IMR-90 (cell line): Measurements from ENCODE around the gene PBOV1. TPM values are rescaled to one million over a fixed set of nuclear protein-coding genes. Genes with fewer than 3 reads are reported as not detected.

Experiments used
- ATAC-seq: fragments of 200-7000 bp; cut with Tn5 transposase; 2 replicates; pipeline ENCODE4 v1.9.1; 2020; ENCODE audit warnings: low read depth, mild to moderate bottlenecking, moderate library complexity
- BruUV-seq: library from RNA; stranded (reverse); fragments of 400-500 nt; replicated peaks from 2 replicates; lab custom pipeline; 2021; lab: Mats Ljungman, UMichigan
- CTCF ChIA-PET: fragments of 300-600 bp; formaldehyde crosslinking; extraction: SDS; loops from one replicate; lab custom pipeline; 2021; ENCODE audit warnings: antibody characterized with exemption; lab: Yijun Ruan, JAX
- POLR2A ChIA-PET: fragments of 300-600 bp; sonication (Branson Sonifier 250); formaldehyde crosslinking; loops from one replicate; lab custom pipeline; 2022; ENCODE audit warnings: antibody characterized with exemption; ENCODE audit not compliant: unreplicated experiment; lab: Charles Lee
- DNase-seq: peaks from one replicate; pipeline ENCODE4 v3.0.0; 2013
- H2AFZ ChIP-seq: replicated peaks from 2 replicates; pipeline ENCODE3; 2013; ENCODE audit warnings: low read length, mild to moderate bottlenecking; ENCODE audit not compliant: poor library complexity
- H2AK5ac ChIP-seq: 2 replicates; pipeline ENCODE4 v1.6.1; 2013; ENCODE audit warnings: low read depth, low read length, inconsistent platforms
- H2AK9ac ChIP-seq: replicated peaks from 2 replicates; pipeline ENCODE3; 2013; ENCODE audit warnings: mild to moderate bottlenecking, low read depth, low read length, moderate library complexity; ENCODE audit not compliant: poor library complexity
- H2BK120ac ChIP-seq: 2 replicates; pipeline ENCODE4 v1.6.1; 2013; ENCODE audit warnings: low read depth, low read length, inconsistent platforms
- H2BK15ac ChIP-seq: 3 replicates; pipeline ENCODE4 v1.6.1; 2013; ENCODE audit warnings: low read depth, low read length, inconsistent platforms
- H2BK20ac ChIP-seq: 2 replicates; pipeline ENCODE4 v1.6.1; 2013; ENCODE audit warnings: low read depth, mild to moderate bottlenecking, inconsistent platforms, low read length, moderate library complexity
- H2BK5ac ChIP-seq: 2 replicates; pipeline ENCODE4 v1.6.1; 2013; ENCODE audit warnings: mild to moderate bottlenecking, low read depth, low read length, inconsistent platforms; ENCODE audit not compliant: poor library complexity, severe bottlenecking
- H3K14ac ChIP-seq: replicated peaks from 2 replicates; pipeline ENCODE4 v1.6.1; 2013; ENCODE audit warnings: low read depth, low read length, inconsistent platforms
- H3K18ac ChIP-seq: 2 replicates; pipeline ENCODE4 v1.6.1; 2013; ENCODE audit warnings: low read depth, low read length, control low read depth
- H3K23ac ChIP-seq: 2 replicates; pipeline ENCODE4 v1.6.1; 2013; ENCODE audit warnings: low read depth, low read length, inconsistent platforms
- H3K27ac ChIP-seq: 2 replicates; pipeline ENCODE4 v1.5.1; 2013; ENCODE audit warnings: mild to moderate bottlenecking, control low read depth, low read length; ENCODE audit not compliant: insufficient read depth
- H3K27me3 ChIP-seq: 2 replicates; pipeline ENCODE4 v1.6.1; 2013; ENCODE audit warnings: low read length; ENCODE audit not compliant: control insufficient read depth, insufficient read depth
- H3K36me3 ChIP-seq: 2 replicates; pipeline ENCODE4 v1.6.1; 2013; ENCODE audit warnings: low read length, mixed read lengths; ENCODE audit not compliant: control insufficient read depth, insufficient read depth
- H3K4ac ChIP-seq: 2 replicates; pipeline ENCODE4 v1.6.1; 2013; ENCODE audit warnings: low read depth, low read length, inconsistent platforms
- H3K4me1 ChIP-seq: 2 replicates; pipeline ENCODE4 v1.6.1; 2013; ENCODE audit warnings: low read length, mixed read lengths; ENCODE audit not compliant: control insufficient read depth, insufficient read depth
- H3K4me2 ChIP-seq: 2 replicates; pipeline ENCODE4 v1.6.1; 2013; ENCODE audit warnings: low read depth, mild to moderate bottlenecking, control low read depth, low read length, moderate library complexity
- H3K4me3 ChIP-seq: 2 replicates; pipeline ENCODE4 v1.5.1; 2013; ENCODE audit warnings: low read depth, mild to moderate bottlenecking, control low read depth, low read length, moderate library complexity; ENCODE audit not compliant: insufficient read depth
- H3K56ac ChIP-seq: 2 replicates; pipeline ENCODE4 v1.6.1; 2013; ENCODE audit warnings: low read length, inconsistent platforms; ENCODE audit not compliant: insufficient read depth; ENCODE audit errors: extremely low read depth
- H3K79me1 ChIP-seq, 2 experiments: 2 replicates each; pipeline ENCODE4 v1.6.1; 2013; ENCODE audit warnings: low read length in 2 of 2, inconsistent platforms in 1 of 2, low read depth in 1 of 2
- H3K9ac ChIP-seq: 2 replicates; pipeline ENCODE4 v1.6.1; 2013; ENCODE audit warnings: low read depth, low read length, control low read depth
- H3K9me1 ChIP-seq: 2 replicates; pipeline ENCODE4 v1.6.1; 2013; ENCODE audit warnings: low read length, inconsistent platforms; ENCODE audit not compliant: insufficient read depth
- H3K9me3 ChIP-seq: 2 replicates; pipeline ENCODE4 v1.6.1; 2013; ENCODE audit warnings: low read length; ENCODE audit not compliant: control insufficient read depth, insufficient read depth
- H4K20me1 ChIP-seq: 2 replicates; pipeline ENCODE4 v1.6.1; 2013; ENCODE audit warnings: low read length, inconsistent platforms; ENCODE audit not compliant: insufficient read depth
- H4K5ac ChIP-seq: 2 replicates; pipeline ENCODE4 v1.6.1; 2013; ENCODE audit warnings: mild to moderate bottlenecking, low read depth, low read length, control low read depth
- H4K8ac ChIP-seq, 2 experiments: 2 replicates each; pipeline ENCODE4 v1.6.1; 2013; ENCODE audit warnings: low read depth in 2 of 2, low read length in 2 of 2, control low read depth in 1 of 2, inconsistent platforms in 1 of 2
- H4K91ac ChIP-seq: 2 replicates; pipeline ENCODE4 v1.6.1; 2013; ENCODE audit warnings: low read depth, low read length, inconsistent platforms; ENCODE audit not compliant: insufficient read depth
- BHLHE40 ChIP-seq: fragments of 150-350 bp; IDR thresholded peaks from 2 replicates; pipeline ENCODE4 v1.6.1; 2016; ENCODE audit warnings: mild to moderate bottlenecking, low read depth, low read length
- CEBPB ChIP-seq: IDR thresholded peaks from 2 replicates; pipeline ENCODE4 v1.6.1; 2012; ENCODE audit warnings: low read depth, low read length, improper control_type of control experiment
- CHD1 ChIP-seq: IDR thresholded peaks from 2 replicates; pipeline ENCODE4 v1.6.1; 2012; ENCODE audit warnings: low read depth, low read length, improper control_type of control experiment
- MXI1 ChIP-seq: IDR thresholded peaks from 2 replicates; pipeline ENCODE4 v1.6.1; 2012; ENCODE audit warnings: low read depth, mild to moderate bottlenecking, low read length, moderate library complexity, borderline replicate concordance
- POLR2A ChIP-seq: IDR thresholded peaks from 2 replicates; pipeline ENCODE4 v1.6.1; 2012; ENCODE audit warnings: mild to moderate bottlenecking, low read depth, low read length
- RAD21 ChIP-seq: IDR thresholded peaks from 2 replicates; pipeline ENCODE4 v1.6.1; 2012; ENCODE audit warnings: low read length, improper control_type of control experiment
- USF2 ChIP-seq: fragments of 150-350 bp; IDR thresholded peaks from 2 replicates; pipeline ENCODE4 v1.6.1; 2017; ENCODE audit warnings: mild to moderate bottlenecking, antibody characterized with exemption, low read length, low read depth
- WGBS, 2 experiments: methylation state at CpG; one replicate each; pipeline versions ENCODE4 v1.1.5 to v1.1.7; 2013; ENCODE audit warnings: missing lambda C conversion rate in 2 of 2; ENCODE audit not compliant: insufficient read length in 1 of 2; ENCODE audit errors: extremely low coverage in 2 of 2; 5-methylcytosine and 5-hydroxymethylcytosine counted together
- dilution Hi-C: fragments of 300-500 bp; cut with HindIII; formaldehyde crosslinking; loops from one replicate; pipeline ENCODE4 v1.14.3; 2018; ENCODE audit warnings: low sequenced_read_pairs; ENCODE audit not compliant: unreplicated experiment
- in situ Hi-C: fragments of 300-500 bp; cut with MboI; formaldehyde crosslinking; loops from 3 replicates; pipeline ENCODE4 v1.14.3; 2019; ENCODE audit warnings: low sequenced_read_pairs, inconsistent platforms, mixed read lengths
- intact Hi-C: fragments of 100-400 bp; cut with micrococcal nuclease; formaldehyde crosslinking; loops from 2 replicates; pipeline ENCODE4 v1.10.0; 2022
- polyA plus RNA-seq, 3 experiments: library from polyadenylated mRNA; depleted of rRNA; stranded (reverse); fragments of >200 nt; gene quantifications; 2 replicates each; pipeline ENCODE4 v1.2.3, GENCODE V29; 2012; ENCODE audit warnings: low replicate concordance in 1 of 3
- total RNA-seq: library from RNA; depleted of rRNA; stranded (reverse); fragments of >200 nt; gene quantifications from 2 replicates; pipeline ENCODE4 v1.2.3, GENCODE V29; 2012

PBOV1 gene
- total and polyA plus RNA-seq, 2 of the 4 experiments (the other 2 are of a cell fraction) = not detected

- Histone ChIP-seq H2AFZ (no peak overlapping the region), H3K23ac (no peak overlapping the region), H3K4me2 (no peak overlapping the region), H3K56ac (no peak overlapping the region), H2BK15ac (no peak overlapping the region), H3K4me1 (no peaks in the 10 kb centered on the region), H3K18ac (no peak overlapping the region), H4K5ac (no peak overlapping the region), H4K8ac (no peak overlapping the region), H3K27me3 (peaks cover 3% of the 10 kb centered on the region; the same call in 1 of the 2 replicates), H3K9ac (no peak overlapping the region), H2AK9ac (no peak overlapping the region), H3K9me3 (no peaks in the 10 kb centered on the region), H4K20me1 (no peaks in the 10 kb centered on the region), H3K14ac (no peak overlapping the region), H2BK20ac (no peak overlapping the region), H3K27ac (no peak overlapping the region), H2BK120ac (no peak overlapping the region), H3K79me1 (no peaks in the 10 kb centered on the region), H3K4me3 (no peak overlapping the region), H3K4ac (no peak overlapping the region), H3K36me3 (no peaks in the 10 kb centered on the region), H3K9me1 (no peaks in the 10 kb centered on the region), H2AK5ac (no peak overlapping the region), H4K91ac (no peak overlapping the region), H2BK5ac (no peak overlapping the region)
- ChIA-PET POLR2A (no interaction called here), CTCF (no interaction called here)
- WGBS, 2 experiments = no CpG with 5 or more reads among the region's 4 CpGs
- no peak for TF ChIP-seq CEBPB
- no peak for TF ChIP-seq BHLHE40
- no peak for TF ChIP-seq POLR2A
- TF ChIP-seq RAD21 = no peak
- no peak for TF ChIP-seq MXI1
- TF ChIP-seq CHD1 = no peak
- no peak for TF ChIP-seq USF2
- ATAC-seq (no peak), DNase-seq (no peak)
- intact Hi-C loops (no loop called here), dilution Hi-C loops (no loop called here), in situ Hi-C loops (no loop called here)
- BruUV-seq = no TSS peak
Measured at GRCh38 chr6:138204792-138205384, 13.4 kb downstream of the PBOV1 start.
